Measurements from ENCODE around the gene ANKFY1. TPM values are rescaled to one million over a fixed set of nuclear protein-coding genes. Genes with fewer than 3 reads are reported as not detected.
A peak's percentile ranks its signal among the peaks of the same experiment; 100 is the strongest.

ANKFY1 gene
- total and polyA plus RNA-seq, 2 experiments from 2014 or later = 18.6 to 32.8 TPM

DNA sequence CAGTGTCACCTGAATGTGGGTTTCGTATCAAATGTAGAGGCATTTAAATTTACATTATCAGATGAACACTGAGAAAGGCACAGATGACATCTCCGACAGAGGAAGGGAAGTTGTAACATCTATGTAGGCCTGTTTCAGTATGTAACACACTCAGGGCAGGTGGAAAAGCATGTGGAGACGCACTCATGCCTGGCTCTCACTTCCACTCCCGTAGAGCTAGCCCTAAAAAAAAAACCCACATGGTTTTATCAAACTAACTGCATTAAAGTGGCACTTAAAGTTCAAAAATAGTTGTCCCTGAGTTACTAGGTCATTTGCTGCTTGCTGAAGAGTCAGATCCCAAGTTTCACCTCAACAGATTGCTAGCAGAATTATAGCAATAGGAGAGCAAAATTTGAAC is 6.1 kb upstream of the ANKFY1 start:
- TF ChIP-seq EZH2phosphoT487 (IDR thresholded peaks at IDR 0.05; ENCODE audit: low read depth, severe bottlenecking, unreplicated experiment) (no peak), EZH2 (IDR thresholded peaks at IDR 0.05; ENCODE audit: borderline replicate concordance) (no peak)
- TF ChIP-seq, protein P1, sequence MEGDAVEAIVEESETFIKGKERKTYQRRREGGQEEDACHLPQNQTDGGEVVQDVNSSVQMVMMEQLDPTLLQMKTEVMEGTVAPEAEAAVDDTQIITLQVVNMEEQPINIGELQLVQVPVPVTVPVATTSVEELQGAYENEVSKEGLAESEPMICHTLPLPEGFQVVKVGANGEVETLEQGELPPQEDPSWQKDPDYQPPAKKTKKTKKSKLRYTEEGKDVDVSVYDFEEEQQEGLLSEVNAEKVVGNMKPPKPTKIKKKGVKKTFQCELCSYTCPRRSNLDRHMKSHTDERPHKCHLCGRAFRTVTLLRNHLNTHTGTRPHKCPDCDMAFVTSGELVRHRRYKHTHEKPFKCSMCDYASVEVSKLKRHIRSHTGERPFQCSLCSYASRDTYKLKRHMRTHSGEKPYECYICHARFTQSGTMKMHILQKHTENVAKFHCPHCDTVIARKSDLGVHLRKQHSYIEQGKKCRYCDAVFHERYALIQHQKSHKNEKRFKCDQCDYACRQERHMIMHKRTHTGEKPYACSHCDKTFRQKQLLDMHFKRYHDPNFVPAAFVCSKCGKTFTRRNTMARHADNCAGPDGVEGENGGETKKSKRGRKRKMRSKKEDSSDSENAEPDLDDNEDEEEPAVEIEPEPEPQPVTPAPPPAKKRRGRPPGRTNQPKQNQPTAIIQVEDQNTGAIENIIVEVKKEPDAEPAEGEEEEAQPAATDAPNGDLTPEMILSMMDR (IDR thresholded peaks at IDR 0.05; ENCODE audit: poor library complexity) = no peak
- WGBS (ENCODE audit: low lambda C conversion rate, missing lambda C conversion rate) = 95% methylated on average over 4 of the region's 4 CpGs
- no peak for DNase-seq (ENCODE audit: low spot score)

DNA sequence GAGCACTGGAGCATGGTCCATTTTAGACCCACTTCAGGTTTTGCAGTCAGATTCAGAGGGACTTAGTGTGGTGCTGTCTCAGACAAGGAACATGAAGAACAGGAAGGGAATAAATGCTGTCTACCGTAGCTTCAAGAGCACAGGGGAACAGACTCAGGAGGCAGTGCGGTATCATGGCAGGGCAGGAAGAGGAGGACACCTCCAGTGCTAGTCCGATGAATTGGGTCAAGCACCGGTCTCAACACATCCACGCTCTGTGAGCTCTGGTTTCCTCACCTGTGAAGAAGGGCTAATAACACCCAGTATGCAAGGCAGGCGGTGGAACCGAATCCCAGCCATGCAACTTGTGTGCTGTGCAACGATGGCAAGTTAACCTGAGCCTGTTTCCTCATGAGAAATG is 3.6 kb upstream of the ANKFY1 start:
- no peak for DNase-seq (ENCODE audit: low spot score)
- H3K4me1 ChIP-seq (ENCODE audit: insufficient read depth) = peaks cover 5% of the 10 kb centered on the region
- no peaks in the 10 kb centered on the region for H3K9me2 ChIP-seq (replicated peaks; ENCODE audit: insufficient read depth)
- no peak overlapping the region for H3K27ac ChIP-seq
- no peak overlapping the region for H3K4me3 ChIP-seq
- no peak overlapping the region for H2AFZ ChIP-seq
- no peaks in the 10 kb centered on the region for H3K36me3 ChIP-seq (replicated peaks; ENCODE audit: insufficient read depth, low read depth)
- H3K79me2 ChIP-seq = peaks cover 10% of the 10 kb centered on the region
- no peak overlapping the region for H3K4me2 ChIP-seq
- no peaks in the 10 kb centered on the region for H4K20me1 ChIP-seq (ENCODE audit: insufficient read depth, poor library complexity, severe bottlenecking)
- 98% methylated on average over 8 of the region's 8 CpGs for WGBS (ENCODE audit: low lambda C conversion rate, missing lambda C conversion rate)
- H3K27me3 ChIP-seq = no peaks in the 10 kb centered on the region
- TF ChIP-seq, protein P1 (IDR thresholded peaks at IDR 0.05; ENCODE audit: poor library complexity) = no peak
- TF ChIP-seq EZH2phosphoT487 (IDR thresholded peaks at IDR 0.05; ENCODE audit: low read depth, severe bottlenecking, unreplicated experiment) (no peak), EZH2 (IDR thresholded peaks at IDR 0.05; ENCODE audit: borderline replicate concordance) (no peak)
- no peaks in the 10 kb centered on the region for H3K9me3 ChIP-seq (ENCODE audit: low read depth)

More for the DNA sequence above, 6.1 kb upstream of the ANKFY1 start:
- no peaks in the 10 kb centered on the region for H3K9me3 ChIP-seq (ENCODE audit: low read depth)
- H3K79me2 ChIP-seq = peaks cover 5% of the 10 kb centered on the region
- no peaks in the 10 kb centered on the region for H3K4me1 ChIP-seq (ENCODE audit: insufficient read depth)
- no peaks in the 10 kb centered on the region for H3K36me3 ChIP-seq (replicated peaks; ENCODE audit: insufficient read depth, low read depth)
- no peak overlapping the region for H3K4me2 ChIP-seq
- no peak overlapping the region for H3K4me3 ChIP-seq
- H3K27me3 ChIP-seq = no peaks in the 10 kb centered on the region
- no peak overlapping the region for H2AFZ ChIP-seq
- H4K20me1 ChIP-seq (ENCODE audit: insufficient read depth, poor library complexity, severe bottlenecking) = no peaks in the 10 kb centered on the region
- no peaks in the 10 kb centered on the region for H3K9me2 ChIP-seq (replicated peaks; ENCODE audit: insufficient read depth)
- no peak overlapping the region for H3K27ac ChIP-seq

DNA sequence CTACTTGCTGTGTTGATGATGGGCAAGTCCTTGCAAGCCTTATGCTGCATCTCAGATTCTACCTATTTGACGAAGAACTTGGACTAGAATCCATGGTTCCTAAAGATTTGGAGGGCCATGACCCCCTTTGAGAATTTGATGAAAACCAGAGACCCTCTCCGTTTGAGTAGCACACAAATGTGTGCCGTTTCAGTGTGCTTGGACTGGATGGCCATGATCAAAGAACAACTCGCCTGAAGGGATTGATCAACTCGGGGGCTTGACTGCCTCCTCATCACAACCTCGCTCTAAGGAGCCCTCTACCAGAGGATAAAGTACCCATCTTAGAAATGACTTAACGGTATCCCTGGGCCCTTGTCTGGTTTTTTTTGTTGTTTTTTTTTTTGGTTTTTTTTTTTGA is 2.8 kb upstream of the ANKFY1 start:
- H3K4me2 ChIP-seq = no peak overlapping the region
- H3K9me2 ChIP-seq (replicated peaks; ENCODE audit: insufficient read depth) = no peaks in the 10 kb centered on the region
- no peaks in the 10 kb centered on the region for H3K9me3 ChIP-seq (ENCODE audit: low read depth)
- 78% methylated on average over 7 of the region's 7 CpGs for WGBS (ENCODE audit: low lambda C conversion rate, missing lambda C conversion rate)
- no peak overlapping the region for H3K4me3 ChIP-seq
- H3K36me3 ChIP-seq (replicated peaks; ENCODE audit: insufficient read depth, low read depth) = no peaks in the 10 kb centered on the region
- no peaks in the 10 kb centered on the region for H4K20me1 ChIP-seq (ENCODE audit: insufficient read depth, poor library complexity, severe bottlenecking)
- peaks cover 9% of the 10 kb centered on the region for H3K4me1 ChIP-seq (ENCODE audit: insufficient read depth)
- H3K27ac ChIP-seq = no peak overlapping the region
- H2AFZ ChIP-seq = no peak overlapping the region
- TF ChIP-seq, protein P1 (IDR thresholded peaks at IDR 0.05; ENCODE audit: poor library complexity) = no peak
- no peak for TF ChIP-seq EZH2phosphoT487 (IDR thresholded peaks at IDR 0.05; ENCODE audit: low read depth, severe bottlenecking, unreplicated experiment)
- TF ChIP-seq EZH2 (IDR thresholded peaks at IDR 0.05; ENCODE audit: borderline replicate concordance) = no peak
- peaks cover 19% of the 10 kb centered on the region for H3K79me2 ChIP-seq
- no peaks in the 10 kb centered on the region for H3K27me3 ChIP-seq
- DNase-seq (ENCODE audit: low spot score) = no peak

DNA sequence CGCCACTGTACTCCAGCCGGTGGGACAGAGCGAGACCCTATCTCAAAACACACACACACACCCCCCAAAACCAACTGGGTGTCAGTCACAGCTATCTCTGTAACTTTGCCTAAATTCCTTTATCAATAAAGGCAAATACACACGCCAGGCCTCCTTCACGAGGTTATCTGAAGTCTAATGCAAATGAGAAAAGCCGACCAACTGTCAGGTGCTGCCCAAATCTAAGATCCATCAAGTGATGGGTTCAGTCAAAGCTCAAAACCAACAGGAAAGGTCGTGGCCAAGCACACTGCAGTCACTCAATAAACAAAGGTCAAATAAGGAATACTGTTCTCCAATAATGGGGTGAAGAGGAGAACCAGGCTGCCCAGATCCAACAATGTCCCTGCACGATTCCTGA is 1.1 kb downstream of the ANKFY1 start:
- Histone ChIP-seq H4K20me1 (ENCODE audit: insufficient read depth, poor library complexity, severe bottlenecking) (no peaks in the 10 kb centered on the region), H3K79me2 (peaks cover 53% of the 10 kb centered on the region), H3K4me1 (ENCODE audit: insufficient read depth) (peaks cover 9% of the 10 kb centered on the region), H3K4me2 (peak overlapping the region; percentile 94), H3K4me3 (peak overlapping the region; percentile 93), H3K27ac (peak overlapping the region; percentile 89), H3K9me2 (replicated peaks; ENCODE audit: insufficient read depth) (no peaks in the 10 kb centered on the region), H3K27me3 (no peaks in the 10 kb centered on the region), H2AFZ (peak overlapping the region; percentile 67), H3K9me3 (ENCODE audit: low read depth) (peaks cover 8% of the 10 kb centered on the region), H3K36me3 (replicated peaks; ENCODE audit: insufficient read depth, low read depth) (no peaks in the 10 kb centered on the region)
- DNase-seq (ENCODE audit: low spot score) = no peak
- 36% methylated on average over 8 of the region's 8 CpGs for WGBS (ENCODE audit: low lambda C conversion rate, missing lambda C conversion rate)
- TF ChIP-seq, protein P1 (IDR thresholded peaks at IDR 0.05; ENCODE audit: poor library complexity) = no peak
- TF ChIP-seq EZH2phosphoT487 (IDR thresholded peaks at IDR 0.05; ENCODE audit: low read depth, severe bottlenecking, unreplicated experiment) (no peak), EZH2 (IDR thresholded peaks at IDR 0.05; ENCODE audit: borderline replicate concordance) (no peak)

Measured in hepatocyte (in vitro differentiated cells).